Activated CD4-positive, alpha-beta T cell treated with anti-CD3 and anti-CD28 coated beads, Interleukin-2, amount 10 ng/mL, durations not matched to agents 7 days and 5 days (primary cell): Measurements from ENCODE around the gene DDX31. TPM values are rescaled to one million over a fixed set of nuclear protein-coding genes. Genes with fewer than 3 reads are reported as not detected.

Experiments
- CTCF ChIA-PET: fragments of 350-600 bp; sonication (Branson Sonifier 250); formaldehyde crosslinking; loops from one replicate; lab custom pipeline; 2021; ENCODE audit warnings: antibody characterized with exemption; lab: Charles Lee
- POLR2A ChIA-PET: fragments of 350-600 bp; sonication (Branson Sonifier 250); formaldehyde crosslinking; loops from one replicate; lab custom pipeline; 2021; ENCODE audit warnings: antibody characterized with exemption; lab: Charles Lee
- DNase-seq: peaks from one replicate; pipeline ENCODE4 v3.0.0-alpha.2; 2020
- H3K27ac Mint-ChIP-seq: one replicate; pipeline ENCODE4 v1.8.0; 2021; ENCODE audit warnings: mild to moderate bottlenecking, moderate library complexity, mixed read lengths
- H3K27me3 Mint-ChIP-seq: one replicate; pipeline ENCODE4 v1.8.0; 2021; ENCODE audit warnings: mixed read lengths
- H3K36me3 Mint-ChIP-seq: one replicate; pipeline ENCODE4 v1.8.0; 2021; ENCODE audit warnings: low read depth, mixed read lengths
- H3K4me1 Mint-ChIP-seq: one replicate; pipeline ENCODE4 v1.8.0; 2021; ENCODE audit warnings: mixed read lengths
- H3K4me3 Mint-ChIP-seq: one replicate; pipeline ENCODE4 v1.8.0; 2021; ENCODE audit warnings: mild to moderate bottlenecking, moderate library complexity, mixed read lengths
- H3K9me3 Mint-ChIP-seq: one replicate; pipeline ENCODE4 v1.8.0; 2021; ENCODE audit warnings: mixed read lengths
- total RNA-seq, 2 experiments: library from RNA; stranded (reverse); gene quantifications; one replicate each; pipeline ENCODE4 v1.2.3, GENCODE V29; 2021

DDX31 gene
- total RNA-seq, 2 experiments from 2014 or later, result 12.4 to 13.2 TPM

- no peak overlapping the region for H3K4me3 Mint-ChIP-seq
- CTCF ChIA-PET, result no interaction called here
- no peak for DNase-seq
- H3K9me3 Mint-ChIP-seq, result no peaks in the 10 kb centered on the region
- no peak overlapping the region for H3K27ac Mint-ChIP-seq
- peaks cover 71% of the 10 kb centered on the region for H3K27me3 Mint-ChIP-seq
- H3K4me1 Mint-ChIP-seq, result peaks cover 4% of the 10 kb centered on the region
- H3K36me3 Mint-ChIP-seq, result no peaks in the 10 kb centered on the region
- POLR2A ChIA-PET, result no interaction called here
These were observed 81.2 kb downstream of the DDX31 start for GRCh38 chr9:132588501-132589147.

- Mint-ChIP-seq H3K36me3 (no peaks in the 10 kb centered on the region), H3K9me3 (no peaks in the 10 kb centered on the region), H3K27ac (no peak overlapping the region), H3K4me1 (peaks cover 4% of the 10 kb centered on the region), H3K4me3 (no peak overlapping the region), H3K27me3 (peaks cover 77% of the 10 kb centered on the region)
- no peak for DNase-seq
- ChIA-PET POLR2A (no interaction called here), CTCF (no interaction called here)
These were observed 81.7 kb downstream of the DDX31 start for GRCh38 chr9:132588098-132588497.

- Mint-ChIP-seq H3K27ac (no peak overlapping the region), H3K36me3 (no peaks in the 10 kb centered on the region), H3K9me3 (no peaks in the 10 kb centered on the region), H3K4me1 (peaks cover 4% of the 10 kb centered on the region), H3K4me3 (no peak overlapping the region), H3K27me3 (peaks cover 79% of the 10 kb centered on the region)
- POLR2A ChIA-PET, result no interaction called here
- no peak for DNase-seq
- CTCF ChIA-PET, result interaction anchor here (1.0 kb wide), 1 partner anchor 81 kb away, joined by 3 read pairs; no protein-coding TSS in a partner anchor
These were observed 82.2 kb downstream of the DDX31 start for GRCh38 chr9:132587592-132587955.

GRCh38 chr9:132586830-132587591, 82.8 kb downstream of the DDX31 start:
- CTCF ChIA-PET, result interaction anchor here (1.0 kb wide), 1 partner anchor 80 kb away, joined by 3 read pairs; no protein-coding TSS in a partner anchor
- DNase-seq, result no peak
- no peaks in the 10 kb centered on the region for H3K9me3 Mint-ChIP-seq

GRCh38 chr9:132585954-132586829, 83.6 kb downstream of the DDX31 start:
- Mint-ChIP-seq H3K36me3 (no peaks in the 10 kb centered on the region), H3K4me3 (peak overlapping the region; percentile 22), H3K27me3 (peaks cover 78% of the 10 kb centered on the region), H3K4me1 (peaks cover 10% of the 10 kb centered on the region), H3K9me3 (no peaks in the 10 kb centered on the region), H3K27ac (peak overlapping the region; percentile 17)
- POLR2A ChIA-PET, result no interaction called here
- no peak for DNase-seq
- CTCF ChIA-PET, result interaction anchor here (1.0 kb wide), 1 partner anchor 79 kb away, joined by 3 read pairs; no protein-coding TSS in a partner anchor

More at GRCh38 chr9:132586830-132587591, 82.8 kb downstream of the DDX31 start:
- Mint-ChIP-seq H3K27me3 (peaks cover 78% of the 10 kb centered on the region), H3K36me3 (no peaks in the 10 kb centered on the region), H3K4me3 (no peak overlapping the region), H3K4me1 (peaks cover 4% of the 10 kb centered on the region), H3K27ac (no peak overlapping the region)
- POLR2A ChIA-PET, result no interaction called here

GRCh38 chr9:132584601-132585560, 84.9 kb downstream of the DDX31 start:
- peaks cover 10% of the 10 kb centered on the region for H3K4me1 Mint-ChIP-seq
- POLR2A ChIA-PET, result no interaction called here

GRCh38 chr9:132583584-132584304, 86.0 kb downstream of the DDX31 start:
- Mint-ChIP-seq H3K27me3 (peaks cover 80% of the 10 kb centered on the region), H3K36me3 (no peaks in the 10 kb centered on the region), H3K4me3 (no peak overlapping the region), H3K4me1 (peaks cover 7% of the 10 kb centered on the region), H3K9me3 (no peaks in the 10 kb centered on the region), H3K27ac (no peak overlapping the region)
- ChIA-PET POLR2A (interaction anchor here (0.6 kb wide), 2 partner anchors 11 to 211 kb away, joined by 3 to 6 read pairs; no protein-coding TSS in a partner anchor), CTCF (interaction anchor here (1.3 kb wide), 1 partner anchor 12 kb away, joined by 4 read pairs; no protein-coding TSS in a partner anchor)
- DNase-seq, result no peak

More at GRCh38 chr9:132584601-132585560, 84.9 kb downstream of the DDX31 start:
- H3K27ac Mint-ChIP-seq, result peak overlapping the region; percentile 73
- peaks cover 80% of the 10 kb centered on the region for H3K27me3 Mint-ChIP-seq
- H3K9me3 Mint-ChIP-seq, result no peaks in the 10 kb centered on the region
- CTCF ChIA-PET, result interaction anchor here (1.3 kb wide), 1 partner anchor 13 kb away, joined by 4 read pairs; no protein-coding TSS in a partner anchor
- H3K36me3 Mint-ChIP-seq, result no peaks in the 10 kb centered on the region
- no peak overlapping the region for H3K4me3 Mint-ChIP-seq
- DNase-seq, result no peak

- no peak overlapping the region for H3K27ac Mint-ChIP-seq
- peaks cover 80% of the 10 kb centered on the region for H3K27me3 Mint-ChIP-seq
- CTCF ChIA-PET, result interaction anchor here (1.3 kb wide), 1 partner anchor 11 kb away, joined by 4 read pairs; no protein-coding TSS in a partner anchor
- POLR2A ChIA-PET, result interaction anchor here (0.6 kb wide), 2 partner anchors 10 to 211 kb away, joined by 3 to 6 read pairs; no protein-coding TSS in a partner anchor
- H3K4me1 Mint-ChIP-seq, result peaks cover 7% of the 10 kb centered on the region
- H3K9me3 Mint-ChIP-seq, result no peaks in the 10 kb centered on the region
- no peak for DNase-seq
- H3K4me3 Mint-ChIP-seq, result no peak overlapping the region
- H3K36me3 Mint-ChIP-seq, result no peaks in the 10 kb centered on the region
These were observed 86.8 kb downstream of the DDX31 start for GRCh38 chr9:132582786-132583583.

GRCh38 chr9:132582276-132582785, 87.5 kb downstream of the DDX31 start, which contains the start of gene BARHL1:
Gene BARHL1 (plus strand): TSS chr9:132582606. CDS start chr9:132582798, 192 bp downstream.
- H3K4me1 Mint-ChIP-seq, result peaks cover 7% of the 10 kb centered on the region
- H3K9me3 Mint-ChIP-seq, result no peaks in the 10 kb centered on the region
- POLR2A ChIA-PET, result no interaction called here
- no peaks in the 10 kb centered on the region for H3K36me3 Mint-ChIP-seq
- DNase-seq, result no peak
- peak within 1 kb of the TSS; percentile 71 for H3K4me3 Mint-ChIP-seq
- H3K27ac Mint-ChIP-seq, result peak within 1 kb of the TSS; percentile 79
- peaks cover 79% of the 10 kb centered on the region for H3K27me3 Mint-ChIP-seq
- CTCF ChIA-PET, result interaction anchor here (0.6 to 0.7 kb wide), 2 partner anchors 105 to 827 kb away, joined by 3 to 4 read pairs; no protein-coding TSS in a partner anchor

GRCh38 chr9:132579427-132579798, 90.4 kb downstream of the DDX31 start:
- H3K36me3 Mint-ChIP-seq, result no peaks in the 10 kb centered on the region
- H3K4me1 Mint-ChIP-seq, result peaks cover 7% of the 10 kb centered on the region
- no peaks in the 10 kb centered on the region for H3K9me3 Mint-ChIP-seq
- ChIA-PET POLR2A (no interaction called here), CTCF (interaction anchor here (0.6 to 0.9 kb wide), 2 partner anchors 11 to 340 kb away, joined by 3 read pairs; no protein-coding TSS in a partner anchor)
- H3K27me3 Mint-ChIP-seq, result peaks cover 74% of the 10 kb centered on the region
- H3K27ac Mint-ChIP-seq, result no peak overlapping the region
- no peak overlapping the region for H3K4me3 Mint-ChIP-seq
- no peak for DNase-seq
